ENCODE data around the gene TNFAIP8.

TNFAIP8 gene

GRCh38 chr5:119402555-119402954 lies 46.7 kb downstream of the TNFAIP8 start:
- H3K9me3 Mint-ChIP-seq, result no peaks in the 10 kb centered on the region
- peaks cover 35% of the 10 kb centered on the region for H3K4me1 Mint-ChIP-seq
- no peak overlapping the region for H3K4me3 Mint-ChIP-seq
- no peaks in the 10 kb centered on the region for H3K36me3 Mint-ChIP-seq (ENCODE audit: low read depth)
- no peak for TF ChIP-seq CTCF (IDR thresholded peaks at IDR 0.05)
- peaks cover 9% of the 10 kb centered on the region for H3K27me3 Mint-ChIP-seq (ENCODE audit: low read depth, poor library complexity)
- no peak for DNase-seq
- peak overlapping the region; percentile 37 for H3K27ac Mint-ChIP-seq

- no peak for TF ChIP-seq CTCF (IDR thresholded peaks at IDR 0.05)
- Mint-ChIP-seq H3K4me3 (no peak overlapping the region), H3K27ac (no peak overlapping the region), H3K36me3 (ENCODE audit: low read depth) (no peaks in the 10 kb centered on the region), H3K9me3 (no peaks in the 10 kb centered on the region), H3K27me3 (ENCODE audit: low read depth, poor library complexity) (peaks cover 9% of the 10 kb centered on the region), H3K4me1 (peaks cover 32% of the 10 kb centered on the region)
- DNase-seq, result no peak
These were observed 48.2 kb downstream of the TNFAIP8 start for GRCh38 chr5:119404033-119404432.

- H3K27me3 Mint-ChIP-seq (ENCODE audit: low read depth, poor library complexity), result peaks cover 13% of the 10 kb centered on the region
- H3K27ac Mint-ChIP-seq, result no peak overlapping the region
- H3K4me1 Mint-ChIP-seq, result peaks cover 27% of the 10 kb centered on the region
- H3K36me3 Mint-ChIP-seq (ENCODE audit: low read depth), result no peaks in the 10 kb centered on the region
- H3K4me3 Mint-ChIP-seq, result no peak overlapping the region
- no peak for DNase-seq
- TF ChIP-seq CTCF (IDR thresholded peaks at IDR 0.05), result no peak
- H3K9me3 Mint-ChIP-seq, result no peaks in the 10 kb centered on the region
These were observed 49.6 kb downstream of the TNFAIP8 start for GRCh38 chr5:119405419-119405818.

- peaks cover 30% of the 10 kb centered on the region for H3K4me1 Mint-ChIP-seq
- no peak for TF ChIP-seq CTCF (IDR thresholded peaks at IDR 0.05)
- no peak overlapping the region for H3K4me3 Mint-ChIP-seq
- no peaks in the 10 kb centered on the region for H3K9me3 Mint-ChIP-seq
- peaks cover 18% of the 10 kb centered on the region for H3K27me3 Mint-ChIP-seq (ENCODE audit: low read depth, poor library complexity)
- H3K36me3 Mint-ChIP-seq (ENCODE audit: low read depth), result no peaks in the 10 kb centered on the region
- no peak for DNase-seq
- H3K27ac Mint-ChIP-seq, result no peak overlapping the region
These were observed 50.8 kb downstream of the TNFAIP8 start for GRCh38 chr5:119406551-119407110.

GRCh38 chr5:119409235-119409815 lies 53.5 kb downstream of the TNFAIP8 start:
- DNase-seq, result no peak
- no peak for TF ChIP-seq CTCF (IDR thresholded peaks at IDR 0.05)
- Mint-ChIP-seq H3K4me3 (no peak overlapping the region), H3K4me1 (peaks cover 15% of the 10 kb centered on the region), H3K36me3 (ENCODE audit: low read depth) (no peaks in the 10 kb centered on the region), H3K27ac (no peak overlapping the region), H3K9me3 (peaks cover 2% of the 10 kb centered on the region), H3K27me3 (ENCODE audit: low read depth, poor library complexity) (peaks cover 15% of the 10 kb centered on the region)
